ENCODE results near the gene BACH2. TPM values are rescaled to one million over a fixed set of nuclear protein-coding genes. Genes with fewer than 3 reads are reported as not detected.

Gene BACH2
- total and polyA plus RNA-seq, 10 of the 15 experiments (the other 5 are each of a cell fraction or from before 2014, with no cell fraction given): 0.03 to 0.28 (median 0.04) TPM; not detected in 3

DNA sequence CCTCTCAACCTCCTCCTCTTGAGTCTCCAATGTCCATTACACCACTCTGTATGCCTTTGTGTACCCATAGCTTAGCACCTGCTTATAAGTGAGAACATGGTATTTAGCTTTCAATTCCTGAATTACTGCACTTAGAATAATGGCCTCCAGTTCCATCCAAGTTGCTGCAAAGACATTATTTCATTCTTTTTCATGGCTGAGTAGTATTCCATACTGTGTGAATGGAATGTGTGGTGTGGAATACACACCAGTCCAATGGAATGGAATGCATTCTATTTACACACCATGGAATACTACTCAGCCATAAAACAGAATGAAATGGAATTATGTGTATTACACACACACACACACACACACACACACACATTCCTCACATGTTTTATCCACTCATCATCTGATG lies 116.1 kb downstream of the BACH2 start:
- Histone ChIP-seq H3K27ac (ENCODE audit: control insufficient read depth, insufficient read depth) (no peak overlapping the region), H3K4me1 (ENCODE audit: control insufficient read depth, insufficient read depth, low read length) (peaks cover 3% of the 10 kb centered on the region; the same call in 1 of the 2 replicates), H3K79me2 (ENCODE audit: control insufficient read depth, insufficient read depth, low read length) (no peaks in the 10 kb centered on the region), H2AFZ (ENCODE audit: control insufficient read depth, low read depth, low read length) (no peak overlapping the region), H3K27me3 (replicated peaks in 1 of 2; ENCODE audit: control insufficient read depth in 2 of 2, insufficient read depth in 2 of 2, low read length in 1 of 2) (peaks cover 0 to 10% of the 10 kb centered on the region in 2 experiments; a peak in 2 of 4 replicates), H3K4me3 (no peak overlapping the region), H3K9me3 (replicated peaks; ENCODE audit: control insufficient read depth, insufficient read depth, low read length) (peaks cover 3% of the 10 kb centered on the region; the same call in 2 of the 3 replicates), H3K9ac (ENCODE audit: control insufficient read depth, insufficient read depth, low read length) (no peak overlapping the region), H4K20me1 (ENCODE audit: control insufficient read depth, insufficient read depth) (no peaks in the 10 kb centered on the region; the same call in 1 of the 2 replicates), H3K36me3 (ENCODE audit: control insufficient read depth in 2 of 2, insufficient read depth in 2 of 2, low read length in 1 of 2) (no peaks in the 10 kb centered on the region), H3K4me2 (ENCODE audit: control insufficient read depth, insufficient read depth) (no peak overlapping the region)
- ATAC-seq (no peak), DNase-seq (ENCODE audit: low read depth, low spot score) (no peak), FAIRE-seq (no peak)
- RAD21 ChIA-PET (ENCODE audit: unreplicated experiment): no interaction called here
- intact Hi-C loops (cut with micrococcal nuclease; ENCODE audit: unreplicated experiment): no loop called here
- TF ChIP-seq NKRF (conservative IDR thresholded peaks at IDR 0.05) (no peak), MYB (IDR thresholded peaks at IDR 0.05; ENCODE audit: borderline replicate concordance, low read depth, low read length) (no peak), E4F1 (IDR thresholded peaks at IDR 0.05; ENCODE audit: borderline replicate concordance, partially characterized antibody) (no peak), CREB1 (IDR thresholded peaks at IDR 0.05; ENCODE audit: low read depth) (no peak), ZNF384 (IDR thresholded peaks at IDR 0.05; ENCODE audit: borderline replicate concordance, low read depth, low read length) (no peak), BCL11A (IDR thresholded peaks at IDR 0.05; ENCODE audit: low read depth, low read length) (no peak), ASH2L (IDR thresholded peaks at IDR 0.05; ENCODE audit: borderline replicate concordance, low read depth) (no peak), MTA3 (IDR thresholded peaks at IDR 0.05; ENCODE audit: borderline replicate concordance, low read length) (no peak), PAX5 (IDR thresholded peaks at IDR 0.05; ENCODE audit: borderline replicate concordance, low read depth, low read length) (no peak), RELA (IDR thresholded peaks at IDR 0.05; ENCODE audit: borderline replicate concordance, partially characterized antibody) (no peak), EZH2 (IDR thresholded peaks at IDR 0.05; ENCODE audit: borderline replicate concordance, control insufficient read depth, low read depth, low read length) (no peak), SPI1 (IDR thresholded peaks at IDR 0.05; ENCODE audit: borderline replicate concordance, insufficient read depth, low read depth, low read length) (no peak), EGR1 (IDR thresholded peaks at IDR 0.05; ENCODE audit: borderline replicate concordance in 1 of 2, low read depth in 2 of 2, low read length in 2 of 2) (no peak), NFYA (IDR thresholded peaks at IDR 0.05; ENCODE audit: borderline replicate concordance, low read depth, low read length) (no peak), FOXM1 (IDR thresholded peaks at IDR 0.05; ENCODE audit: low read depth, low read length) (no peak), ZNF622 (IDR thresholded peaks at IDR 0.05) (no peak)
- TF ChIP-seq, protein P1, sequence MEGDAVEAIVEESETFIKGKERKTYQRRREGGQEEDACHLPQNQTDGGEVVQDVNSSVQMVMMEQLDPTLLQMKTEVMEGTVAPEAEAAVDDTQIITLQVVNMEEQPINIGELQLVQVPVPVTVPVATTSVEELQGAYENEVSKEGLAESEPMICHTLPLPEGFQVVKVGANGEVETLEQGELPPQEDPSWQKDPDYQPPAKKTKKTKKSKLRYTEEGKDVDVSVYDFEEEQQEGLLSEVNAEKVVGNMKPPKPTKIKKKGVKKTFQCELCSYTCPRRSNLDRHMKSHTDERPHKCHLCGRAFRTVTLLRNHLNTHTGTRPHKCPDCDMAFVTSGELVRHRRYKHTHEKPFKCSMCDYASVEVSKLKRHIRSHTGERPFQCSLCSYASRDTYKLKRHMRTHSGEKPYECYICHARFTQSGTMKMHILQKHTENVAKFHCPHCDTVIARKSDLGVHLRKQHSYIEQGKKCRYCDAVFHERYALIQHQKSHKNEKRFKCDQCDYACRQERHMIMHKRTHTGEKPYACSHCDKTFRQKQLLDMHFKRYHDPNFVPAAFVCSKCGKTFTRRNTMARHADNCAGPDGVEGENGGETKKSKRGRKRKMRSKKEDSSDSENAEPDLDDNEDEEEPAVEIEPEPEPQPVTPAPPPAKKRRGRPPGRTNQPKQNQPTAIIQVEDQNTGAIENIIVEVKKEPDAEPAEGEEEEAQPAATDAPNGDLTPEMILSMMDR (IDR thresholded peaks at IDR 0.05 in 2 of 3, conservative IDR thresholded peaks at IDR 0.05 in 1 of 3; ENCODE audit: control insufficient read depth in 2 of 3, extremely low read depth in 1 of 3, insufficient read depth in 1 of 3, low read depth in 3 of 3, low read length in 3 of 3): no peak
- BruUV-seq (replicated peaks): no TSS peak
- in situ Hi-C loops (cut with MboI): no loop called here
- SMC1A ChIA-PET (ENCODE audit: uncharacterized antibody, unreplicated experiment): interaction anchor here (0.9 kb wide), 1 partner anchor 239 kb away, joined by 3 read pairs; no protein-coding TSS in a partner anchor
- POLR2A ChIA-PET: no interaction called here
- CTCF ChIA-PET: interaction anchor here (0.7 to 1.5 kb wide), 2 partner anchors 158 to 240 kb away, joined by 3 to 8 read pairs; no protein-coding TSS in a partner anchor
